Pancreas (tissue), 10 donors: ENCODE measurements around the gene HMGXB4. TPM values are rescaled to one million over a fixed set of nuclear protein-coding genes. Genes with fewer than 3 reads are reported as not detected.

Source experiments
- ATAC-seq, 4 donors: fragments of 200-7000 bp; cut with Tn5 transposase; one replicate each; pipeline versions ENCODE4 v1.8.0 to v1.9.1; 2020; ENCODE audit warnings: mild to moderate bottlenecking in 4 of 4, moderate library complexity in 4 of 4
- DNase-seq, 6 donors: peaks; one replicate each; pipeline ENCODE4 v3.0.0-alpha.2; 2020
- FAIRE-seq: peaks from 2 replicates; lab custom pipeline; 2012; peaks lifted over from hg19 to GRCh38; lab: Jason Lieb, UNC
- H3K27ac ChIP-seq, 4 donors: fragments of 200-600 bp; sonication (generic); 1 replicate in 3 of 4; 2 replicates in 1 of 4; pipeline versions ENCODE4 v1.5.0 to v1.8.0; 2020
- H3K27me3 ChIP-seq, 4 donors: fragments of 200-600 bp; one replicate each; pipeline ENCODE4 v1.8.0; 2021
- H3K36me3 ChIP-seq, 3 donors: fragments of 200-600 bp; sonication (generic) in 1 of 3; one replicate each; pipeline versions ENCODE4 v1.5.0 to v1.8.0; 2020 to 2021
- H3K4me1 ChIP-seq, 3 donors: fragments of 200-600 bp; one replicate each; pipeline ENCODE4 v1.8.0; 2021
- H3K4me3 ChIP-seq, 4 donors: fragments of 200-600 bp; sonication (generic) in 2 of 4; one replicate each; pipeline versions ENCODE4 v1.5.0 to v1.8.0; 2020 to 2021
- H3K9me3 ChIP-seq, 4 donors: fragments of 200-600 bp; one replicate each; pipeline ENCODE4 v1.8.0; 2021
- WGBS, 2 donors: extraction: QIAGEN DNeasy Blood & Tissue Kit; methylation state at CpG; one replicate each; pipeline ENCODE4 v1.1.7; 2013; 5-methylcytosine and 5-hydroxymethylcytosine counted together
- intact Hi-C, 3 donors: fragments of 100-400 bp; cut with DNase I; formaldehyde crosslinking; loops; one replicate each; pipeline versions ENCODE4 v1.11.1 to v1.14.2; 2022
- polyA plus RNA-seq, 2 donors: library from polyadenylated mRNA; stranded (reverse); fragments of 200-250 nt; gene quantifications; one replicate each; pipeline ENCODE4 v1.2.3, GENCODE V29; 2013
- total RNA-seq, 6 donors: library from RNA; stranded (reverse); fragmentation: NEBNext Ultra II Directional in 4 of 6; extraction: Animal tissue kit (Norgen Biotek cat#: 25700) in 4 of 6; gene quantifications; one replicate each; pipeline versions ENCODE4 v1.2.1 to v1.2.4, GENCODE V29; 2021 to 2023
- TF ChIP-seq, protein P1 (sequence below), 4 donors: fragments of 200-600 bp; sonication (generic) in 3 of 4; IDR thresholded peaks; one replicate each; pipeline versions ENCODE4 v1.5.0 to v1.8.0; 2021; ENCODE audit warnings: antibody characterized with exemption in 4 of 4
- donor health status: healthy with polysubstance abuse.
- donor health status: DM: no; HTN: no; CAD: no; lungs with moderate emphysema.
- donor health status: DM: no; HTN: no; CAD: no.
- donor health status: control.
- donor health status: control.
- donor health status: Bipolar disorder and iron deficiency.
- donor health status: DM: yes; HTN: yes; CAD: no.
- donor health status: DM: no; HTN: no; CAD: no.
- donor health status: DM: no; HTN: no; CAD: no.
- donor health status: DM: yes; HTN: yes; CAD: no.

HMGXB4 gene
- total and polyA plus RNA-seq, 8 donors = 4.8 to 10.1 (median 6.0) TPM

DNA sequence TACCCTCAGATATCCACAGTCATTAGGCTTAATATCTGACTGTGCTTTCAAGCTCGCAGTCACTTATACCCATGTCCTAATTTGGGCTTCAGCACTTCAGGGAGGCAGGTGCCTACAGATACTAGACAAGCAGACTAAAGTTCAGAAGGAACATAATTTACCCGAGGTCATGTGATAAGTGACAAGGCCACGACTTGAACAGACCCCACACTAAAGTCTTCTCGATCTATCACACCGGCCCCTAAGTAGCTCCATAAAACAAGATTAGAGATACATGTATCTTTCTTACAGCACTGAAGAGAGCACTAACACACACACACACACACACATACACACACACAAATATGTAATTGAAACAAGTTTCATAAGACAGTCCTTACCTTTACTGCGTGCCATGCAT lies 75.0 kb downstream of the HMGXB4 start:
- Histone ChIP-seq H3K4me1 (peaks cover 6 to 25% (median 8%) of the 10 kb centered on the region in 3 donors), H3K27ac (no peak overlapping the region), H3K36me3 (peaks cover 0 to 33% (median 2%) of the 10 kb centered on the region in 3 donors), H3K4me3 (no peak overlapping the region), H3K9me3 (no peaks in the 10 kb centered on the region), H3K27me3 (no peaks in the 10 kb centered on the region)
- ATAC-seq (no peak), DNase-seq (no peak), FAIRE-seq (no peak)
- TF ChIP-seq, protein P1, sequence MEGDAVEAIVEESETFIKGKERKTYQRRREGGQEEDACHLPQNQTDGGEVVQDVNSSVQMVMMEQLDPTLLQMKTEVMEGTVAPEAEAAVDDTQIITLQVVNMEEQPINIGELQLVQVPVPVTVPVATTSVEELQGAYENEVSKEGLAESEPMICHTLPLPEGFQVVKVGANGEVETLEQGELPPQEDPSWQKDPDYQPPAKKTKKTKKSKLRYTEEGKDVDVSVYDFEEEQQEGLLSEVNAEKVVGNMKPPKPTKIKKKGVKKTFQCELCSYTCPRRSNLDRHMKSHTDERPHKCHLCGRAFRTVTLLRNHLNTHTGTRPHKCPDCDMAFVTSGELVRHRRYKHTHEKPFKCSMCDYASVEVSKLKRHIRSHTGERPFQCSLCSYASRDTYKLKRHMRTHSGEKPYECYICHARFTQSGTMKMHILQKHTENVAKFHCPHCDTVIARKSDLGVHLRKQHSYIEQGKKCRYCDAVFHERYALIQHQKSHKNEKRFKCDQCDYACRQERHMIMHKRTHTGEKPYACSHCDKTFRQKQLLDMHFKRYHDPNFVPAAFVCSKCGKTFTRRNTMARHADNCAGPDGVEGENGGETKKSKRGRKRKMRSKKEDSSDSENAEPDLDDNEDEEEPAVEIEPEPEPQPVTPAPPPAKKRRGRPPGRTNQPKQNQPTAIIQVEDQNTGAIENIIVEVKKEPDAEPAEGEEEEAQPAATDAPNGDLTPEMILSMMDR (IDR thresholded peaks at IDR 0.05) = no peak
- 72 to 74% methylated on average over 6 of the region's 6 CpGs for WGBS, 2 donors
- intact Hi-C loops = no loop called here

DNA sequence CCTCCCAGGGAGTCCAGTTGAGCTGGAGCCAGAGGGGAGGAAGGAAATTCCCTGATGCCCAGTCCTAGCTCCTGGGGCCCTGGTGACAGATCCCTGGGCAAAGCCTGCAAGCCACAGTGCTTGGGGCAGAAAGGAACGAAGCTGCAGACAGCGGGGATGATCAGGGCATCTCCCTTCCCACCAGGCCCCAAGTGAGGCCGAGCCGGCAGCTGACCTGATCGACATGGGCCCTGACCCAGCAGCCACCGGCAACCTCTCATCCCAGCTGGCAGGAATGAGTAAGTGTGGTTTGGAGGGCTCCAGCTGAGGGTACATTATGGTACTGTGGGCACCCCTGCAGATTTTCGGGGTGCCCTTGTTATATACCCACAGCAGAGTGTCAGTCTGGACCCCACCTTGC lies 75.9 kb downstream of the HMGXB4 start:
- 93 to 95% methylated on average over 7 of the region's 7 CpGs for WGBS, 2 donors
- Histone ChIP-seq H3K4me3 (no peak overlapping the region), H3K27ac (no peak overlapping the region), H3K27me3 (no peaks in the 10 kb centered on the region), H3K9me3 (no peaks in the 10 kb centered on the region), H3K4me1 (peaks cover 6 to 22% (median 8%) of the 10 kb centered on the region in 3 donors), H3K36me3 (peaks cover 0 to 38% (median 0%) of the 10 kb centered on the region in 3 donors)
- FAIRE-seq = no peak
- intact Hi-C loops = no loop called here
- no peak for DNase-seq
- TF ChIP-seq, protein P1 (IDR thresholded peaks at IDR 0.05) = no peak
- ATAC-seq = no peak

DNA sequence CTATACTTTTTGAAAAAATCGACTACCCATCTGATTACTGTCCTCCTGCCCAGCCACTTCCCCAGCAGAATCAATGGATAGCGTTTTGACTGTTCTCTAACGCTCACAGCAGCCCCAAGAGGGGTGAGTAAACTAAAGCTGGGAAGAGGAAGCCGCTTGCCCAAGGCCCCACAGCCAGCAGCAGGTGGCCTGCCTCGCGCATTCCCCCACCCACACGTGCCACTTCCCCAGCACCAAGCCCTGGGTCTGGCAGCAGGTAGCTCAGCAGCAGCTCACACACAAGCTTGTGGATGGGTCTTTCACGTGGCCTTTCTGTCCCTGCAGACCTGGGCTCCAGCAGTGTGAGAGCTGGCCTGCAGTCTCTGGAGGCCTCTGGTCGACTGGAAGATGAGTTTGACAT lies 76.7 kb downstream of the HMGXB4 start:
- no peak overlapping the region for H3K4me3 ChIP-seq
- intact Hi-C loops = no loop called here
- H3K9me3 ChIP-seq = no peaks in the 10 kb centered on the region
- H3K36me3 ChIP-seq = peaks cover 0 to 44% (median 0%) of the 10 kb centered on the region in 3 donors
- H3K27ac ChIP-seq = no peak overlapping the region
- TF ChIP-seq, protein P1 (IDR thresholded peaks at IDR 0.05) = no peak
- no peaks in the 10 kb centered on the region for H3K27me3 ChIP-seq
- peaks cover under 1 to 16% (median 2%) of the 10 kb centered on the region in 3 donors for H3K4me1 ChIP-seq
- FAIRE-seq (no peak), ATAC-seq (no peak), DNase-seq (no peak)
- WGBS, 2 donors = 69 to 71% methylated on average over 9 of the region's 9 CpGs

DNA sequence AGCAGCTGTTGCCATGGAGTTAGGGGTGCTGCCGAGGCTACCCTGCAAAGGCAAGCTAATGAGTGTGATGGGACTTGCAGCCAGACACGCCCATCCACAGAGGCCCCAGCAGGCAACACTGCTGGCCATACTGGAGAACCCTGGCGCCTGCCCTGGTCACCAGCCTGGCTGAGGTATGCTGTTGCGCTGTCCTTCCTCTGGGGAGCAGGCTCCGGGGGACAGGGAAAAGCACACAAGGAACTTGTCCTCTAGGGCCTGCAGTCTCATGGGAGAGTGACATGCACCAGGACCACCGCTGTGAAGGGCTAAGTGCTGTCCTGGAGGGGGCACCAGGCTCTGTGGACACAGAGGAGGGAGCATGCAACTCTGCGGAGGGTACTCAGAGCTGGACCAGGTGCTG lies 78.2 kb downstream of the HMGXB4 start:
- ATAC-seq (no peak), FAIRE-seq (no peak), DNase-seq (peak in 1 of 6 donors; percentile 54)
- Histone ChIP-seq H3K9me3 (no peaks in the 10 kb centered on the region), H3K36me3 (peaks cover 0 to 42% (median 0%) of the 10 kb centered on the region in 3 donors), H3K4me1 (peaks cover 0 to 12% (median 0%) of the 10 kb centered on the region in 3 donors), H3K27me3 (no peaks in the 10 kb centered on the region), H3K4me3 (no peak overlapping the region), H3K27ac (no peak overlapping the region)
- 92 to 94% methylated on average over 7 of the region's 7 CpGs for WGBS, 2 donors
- TF ChIP-seq, protein P1 (IDR thresholded peaks at IDR 0.05) = no peak
- intact Hi-C loops = no loop called here

DNA sequence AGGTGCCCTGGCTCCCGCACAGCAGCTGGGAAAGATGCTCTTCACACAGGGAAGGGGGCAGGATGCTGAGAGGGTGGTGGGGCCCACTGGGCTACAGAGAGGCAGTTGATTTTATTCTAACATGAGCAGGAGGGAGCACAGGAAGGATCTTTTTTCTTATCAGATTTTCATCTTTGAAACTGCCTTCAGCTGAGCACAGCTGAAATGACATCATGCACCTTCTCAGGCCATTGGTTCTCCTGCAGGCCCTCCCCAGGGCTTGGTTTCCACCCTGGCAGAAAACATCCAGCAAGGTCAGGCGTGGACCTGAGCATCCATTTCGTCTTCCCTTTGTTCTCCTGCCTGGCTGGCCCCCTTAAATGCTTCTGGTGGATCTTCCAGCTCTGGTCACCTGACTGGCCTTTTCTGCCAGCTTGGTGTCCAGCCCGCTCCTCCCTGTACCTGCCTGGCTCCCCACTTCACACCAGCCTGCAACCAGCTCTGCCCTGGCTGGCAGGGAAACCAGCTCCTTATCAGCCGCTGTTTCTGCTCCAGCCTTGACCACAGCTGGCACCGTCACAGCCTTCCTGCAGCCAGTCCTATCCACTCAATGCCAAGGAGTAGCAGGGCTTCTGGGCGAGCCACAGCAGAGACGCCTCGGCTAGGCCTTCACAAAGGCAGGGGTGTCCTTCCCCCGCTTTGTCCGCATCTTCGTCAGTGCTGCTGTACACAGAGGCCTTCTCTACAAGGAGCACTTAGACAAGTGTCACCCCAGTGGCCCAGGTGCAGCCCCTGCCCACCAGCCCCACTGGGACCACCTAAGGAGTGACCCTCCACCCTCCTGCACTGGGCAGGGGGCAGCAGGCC lies 78.9 kb downstream of the HMGXB4 start:
- DNase-seq (peak in 5 of 6 donors; percentile 76 to 92 (median 86)), ATAC-seq (peak; percentile 87 to 94 (median 91)), FAIRE-seq (no peak)
- Histone ChIP-seq H3K9me3 (no peaks in the 10 kb centered on the region), H3K4me3 (no peak overlapping the region), H3K27me3 (no peaks in the 10 kb centered on the region), H3K27ac (no peak overlapping the region), H3K4me1 (peaks cover 0 to 12% (median 0%) of the 10 kb centered on the region in 3 donors), H3K36me3 (peaks cover 0 to 42% (median 0%) of the 10 kb centered on the region in 3 donors)
- intact Hi-C loops = no loop called here
- 50 to 55% methylated on average over 12 of the region's 12 CpGs for WGBS, 2 donors
- TF ChIP-seq, protein P1 (IDR thresholded peaks at IDR 0.05) = no peak
